Dedifferentiated amniotic fluid mesenchymal stem cell (primary cell): ENCODE results near the gene SLC2A13.

Experiments
- DNase-seq: peaks from one replicate; pipeline ENCODE4 v3.0.0-alpha.2; 2016; ENCODE audit errors: extremely low spot score

Gene SLC2A13

DNA sequence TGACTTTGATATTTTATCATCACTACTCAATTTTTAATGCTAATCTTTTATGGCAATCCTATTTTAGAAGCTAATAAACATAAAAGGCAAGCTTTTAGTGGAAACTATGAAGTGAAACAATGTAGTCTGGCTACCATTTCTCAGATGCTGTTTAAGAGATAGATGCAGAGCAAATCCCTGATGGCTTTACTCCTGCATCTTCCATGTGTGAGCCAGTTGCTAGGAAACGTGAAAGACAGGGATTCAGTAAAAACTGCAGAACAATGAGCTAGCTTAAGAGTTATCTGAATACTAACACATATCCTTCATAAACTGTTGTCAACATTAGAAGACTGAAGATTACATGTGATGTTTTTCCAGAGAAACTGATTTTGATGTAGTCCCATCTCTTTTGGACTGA is 112.6 kb downstream of the SLC2A13 start:
- no peak for DNase-seq

DNA sequence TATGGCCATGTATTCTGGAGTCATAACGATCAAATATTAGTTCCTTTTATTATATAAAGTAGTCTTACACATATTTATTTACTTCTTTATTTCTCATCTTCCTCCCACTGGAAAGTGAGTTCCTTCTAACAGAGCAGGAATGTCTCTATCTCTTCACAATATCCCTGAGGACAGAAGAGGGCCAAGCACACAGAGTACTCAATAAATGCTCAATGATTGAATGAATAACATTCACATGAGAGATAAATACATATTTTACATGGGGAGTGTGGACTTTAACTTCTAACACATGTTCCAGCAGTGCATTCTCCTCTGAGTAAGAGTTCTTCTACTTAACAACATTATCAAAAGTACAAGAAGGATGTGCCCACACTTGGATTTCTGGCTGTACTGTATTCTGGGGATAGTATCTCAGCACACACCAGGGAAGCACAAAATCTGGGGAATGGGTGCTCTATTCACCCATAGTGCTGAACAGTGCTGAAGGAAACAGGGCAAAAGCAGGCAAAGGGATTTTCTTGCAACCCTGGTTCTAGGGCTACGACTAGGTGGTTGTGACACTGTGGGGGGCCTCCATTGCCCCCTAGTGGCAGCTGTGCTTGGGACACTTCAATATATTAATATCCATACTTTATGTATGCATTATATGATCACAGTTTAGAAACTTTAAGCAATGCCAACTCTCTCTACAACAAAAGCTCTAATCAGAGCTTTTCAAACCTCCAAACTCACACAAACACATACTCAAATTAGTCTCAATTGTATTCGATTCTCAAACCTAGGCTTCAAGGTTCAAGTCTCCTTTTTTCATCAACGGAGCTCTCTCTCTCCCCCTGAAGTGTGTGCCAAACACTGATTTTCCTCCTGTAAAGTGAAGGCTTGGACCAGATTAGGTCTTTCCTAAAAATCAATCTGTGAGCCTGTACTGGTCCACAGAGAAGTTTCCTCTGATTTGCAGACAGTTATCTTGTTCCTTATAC is 115.5 kb downstream of the SLC2A13 start:
- DNase-seq = no peak

DNA sequence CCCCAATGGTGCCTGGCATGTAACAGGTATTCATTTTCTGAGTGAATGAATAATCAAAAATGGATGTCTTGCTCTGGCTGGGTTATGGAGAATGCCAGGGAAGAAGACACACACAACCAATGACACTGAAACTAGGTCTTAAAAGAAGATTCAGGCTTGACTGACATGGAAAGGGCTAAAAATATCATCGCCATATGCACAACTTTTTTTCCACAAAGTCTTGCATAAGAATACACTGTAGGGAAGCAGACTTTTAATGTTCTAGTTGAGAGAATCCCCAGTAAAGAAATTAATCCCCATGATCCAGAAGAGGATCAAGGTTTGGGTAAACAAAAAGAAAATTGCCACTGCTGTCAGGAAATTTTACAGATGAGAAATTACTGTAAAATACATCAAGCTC is 116.4 kb downstream of the SLC2A13 start:
- no peak for DNase-seq

DNA sequence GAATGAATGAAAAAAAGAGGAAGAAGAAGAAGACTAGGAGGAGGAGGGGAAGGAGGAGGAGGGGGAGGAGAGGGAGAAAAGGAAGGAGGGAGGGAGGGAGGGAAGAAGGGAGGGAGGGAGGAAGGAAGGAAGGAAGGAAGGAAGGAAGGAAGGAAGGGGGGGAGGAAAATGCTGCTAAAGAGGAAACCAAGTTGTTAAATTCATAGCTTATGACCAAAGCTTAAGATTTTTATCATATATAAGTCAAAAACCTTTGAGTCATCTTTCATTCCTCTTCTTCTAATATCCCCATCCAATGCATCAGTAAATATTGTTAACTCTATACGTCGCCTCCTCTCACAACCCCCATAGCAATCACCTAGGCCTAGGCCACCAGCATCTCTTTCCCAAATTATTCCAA is 117.3 kb downstream of the SLC2A13 start:
- no peak for DNase-seq

DNA sequence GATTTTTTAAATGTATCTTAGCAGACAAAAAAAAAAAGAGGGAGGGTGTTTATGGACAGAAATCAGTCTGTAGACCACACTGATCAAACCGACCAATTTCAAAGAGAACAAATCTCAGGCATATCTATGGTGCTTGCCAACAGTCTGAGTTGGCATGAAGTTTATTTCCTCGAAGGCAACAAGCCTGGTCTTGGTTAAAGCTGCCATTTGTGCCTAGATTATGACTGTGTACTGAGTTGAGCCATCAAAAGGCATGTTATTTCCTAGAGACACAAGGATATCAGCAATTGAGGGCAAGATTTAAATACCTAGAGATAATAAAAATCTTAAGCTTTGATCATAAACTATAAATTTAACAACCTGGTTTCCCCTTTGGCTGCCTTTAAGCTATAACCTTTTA is 119.2 kb downstream of the SLC2A13 start:
- DNase-seq = no peak

DNA sequence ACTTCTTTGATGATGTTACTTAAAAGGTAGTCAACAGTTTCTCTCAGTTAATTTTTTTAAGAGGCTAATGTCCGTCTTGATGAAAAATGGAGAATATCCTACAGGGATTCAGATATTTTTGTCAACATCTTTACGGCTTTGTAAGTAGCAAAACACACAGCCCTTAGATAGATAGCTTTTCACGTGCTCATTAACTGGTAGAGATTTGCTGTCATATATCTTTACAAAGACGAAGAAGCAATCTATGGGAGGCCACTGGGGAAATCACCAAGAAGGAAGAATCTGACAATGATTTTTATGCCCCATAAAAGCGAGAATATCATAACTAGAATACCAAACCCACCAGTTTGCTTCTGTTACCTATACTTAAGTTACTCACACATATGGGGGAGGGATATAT is 121.2 kb downstream of the SLC2A13 start:
- no peak for DNase-seq

DNA sequence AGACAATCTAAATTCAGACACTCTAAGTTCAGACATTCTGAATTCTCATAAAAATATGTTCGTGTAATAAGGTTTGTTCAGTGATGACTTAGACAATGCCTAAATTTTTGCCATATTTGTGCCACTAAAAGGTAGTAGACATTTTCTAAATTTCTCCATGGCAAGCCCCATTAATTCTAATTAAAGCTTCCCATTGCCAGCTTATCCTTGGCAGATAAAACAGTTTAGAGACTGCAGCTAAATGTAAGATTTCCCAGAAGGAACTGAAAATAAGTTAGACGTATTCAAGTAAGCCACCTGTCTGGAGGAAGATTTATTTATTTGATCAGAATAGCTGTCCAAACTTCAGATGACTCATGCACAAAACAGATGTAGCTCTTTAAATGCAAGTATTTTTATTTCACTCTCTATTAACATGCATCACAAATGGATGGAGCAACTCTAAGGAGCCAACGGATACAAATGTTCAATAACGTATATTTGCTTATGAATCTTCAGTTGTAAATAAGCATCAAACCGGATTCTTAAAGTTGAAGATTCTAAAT is 130.4 kb downstream of the SLC2A13 start:
- DNase-seq = no peak

DNA sequence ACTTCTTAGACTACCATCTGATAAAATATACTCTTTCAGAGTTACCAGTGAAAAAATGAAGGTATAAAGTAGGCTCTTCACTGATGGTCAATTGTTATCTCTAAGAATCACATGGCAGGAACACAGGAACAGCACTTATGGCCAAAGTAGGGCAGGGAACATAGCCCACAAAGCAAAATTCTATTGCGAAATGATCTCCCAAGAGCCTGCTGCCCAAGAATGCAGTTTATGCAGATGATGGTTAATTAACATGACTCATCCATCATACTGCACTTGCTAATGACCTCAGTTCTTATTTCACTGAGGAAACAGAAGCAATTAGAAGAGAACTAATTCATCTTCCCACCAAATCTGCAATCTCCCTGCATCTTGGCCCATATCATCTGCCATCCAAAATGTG is 133.8 kb downstream of the SLC2A13 start:
- no peak for DNase-seq

DNA sequence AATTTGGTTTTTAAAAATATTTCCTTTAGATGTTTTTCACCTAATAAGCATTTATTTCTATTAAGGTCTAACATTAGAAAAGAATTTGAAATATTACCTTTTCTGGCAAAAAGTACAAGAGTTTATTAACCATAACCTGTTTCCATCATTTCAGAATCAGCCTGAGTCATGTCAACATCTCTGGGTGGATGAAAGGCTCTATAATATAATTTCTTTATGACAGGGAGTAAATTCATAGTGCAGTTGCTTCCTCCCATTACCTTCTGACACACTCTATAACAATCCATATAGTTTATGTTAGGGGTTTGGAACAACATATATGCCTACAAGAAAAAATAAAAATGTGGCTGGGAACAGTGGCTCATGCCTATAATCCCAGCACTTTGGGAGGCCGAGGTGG is 134.5 kb downstream of the SLC2A13 start:
- DNase-seq = no peak

DNA sequence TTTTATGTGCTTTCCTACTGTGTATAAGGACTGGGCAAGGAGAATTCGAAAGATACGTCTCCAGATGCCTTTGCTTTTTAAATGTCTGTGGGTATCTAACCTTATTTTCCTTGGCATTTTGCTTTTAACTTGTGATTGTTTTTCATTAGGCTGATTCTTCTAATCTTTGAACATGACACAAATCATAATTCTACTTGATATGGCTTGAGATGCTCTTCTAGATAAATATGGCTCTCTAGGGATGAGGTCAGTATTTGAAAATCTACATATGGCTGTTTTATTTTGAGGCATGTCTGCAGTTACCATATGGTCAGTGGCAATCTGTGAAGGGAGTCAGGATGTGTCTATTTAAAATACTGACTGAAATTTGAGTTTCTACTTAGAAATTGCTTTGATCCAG is 139.2 kb downstream of the SLC2A13 start:
- DNase-seq = no peak

DNA sequence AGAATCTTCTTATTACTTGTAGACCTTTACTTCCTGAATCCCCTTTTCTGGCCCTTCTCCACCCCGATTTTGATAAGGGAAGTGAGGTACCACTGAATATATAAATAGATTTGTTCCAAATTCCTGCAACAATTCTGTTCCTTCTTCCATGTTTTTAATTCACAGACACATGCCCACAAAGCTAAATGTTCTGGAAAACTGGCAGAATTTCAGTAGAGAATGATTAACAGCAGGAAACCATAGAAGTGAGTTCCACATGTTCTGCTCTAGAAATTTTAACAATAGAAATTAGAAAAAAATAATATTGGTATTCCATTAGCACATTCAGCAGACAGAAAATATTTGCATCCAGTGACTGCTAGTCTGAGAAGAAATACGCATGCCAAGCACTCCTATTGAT is 139.6 kb downstream of the SLC2A13 start:
- DNase-seq = no peak

DNA sequence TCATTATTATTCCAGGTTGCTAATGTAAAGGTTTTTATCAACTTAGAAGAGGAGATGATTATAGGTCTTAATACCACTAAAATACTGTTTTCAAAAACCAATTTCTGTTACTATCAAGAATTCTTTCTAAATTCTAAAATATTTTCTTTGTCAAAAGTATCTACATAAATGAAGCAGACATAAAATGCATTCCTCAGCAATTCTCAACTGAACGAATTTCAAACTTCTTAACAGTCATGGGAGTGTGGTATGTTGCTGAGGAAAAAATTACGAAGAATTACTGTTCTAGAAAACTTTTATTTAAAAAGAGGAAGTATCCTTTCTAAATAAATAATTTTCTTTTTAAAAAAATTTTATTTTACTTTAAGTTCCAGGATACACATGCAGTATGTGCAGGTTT is 146.4 kb downstream of the SLC2A13 start:
- no peak for DNase-seq

DNA sequence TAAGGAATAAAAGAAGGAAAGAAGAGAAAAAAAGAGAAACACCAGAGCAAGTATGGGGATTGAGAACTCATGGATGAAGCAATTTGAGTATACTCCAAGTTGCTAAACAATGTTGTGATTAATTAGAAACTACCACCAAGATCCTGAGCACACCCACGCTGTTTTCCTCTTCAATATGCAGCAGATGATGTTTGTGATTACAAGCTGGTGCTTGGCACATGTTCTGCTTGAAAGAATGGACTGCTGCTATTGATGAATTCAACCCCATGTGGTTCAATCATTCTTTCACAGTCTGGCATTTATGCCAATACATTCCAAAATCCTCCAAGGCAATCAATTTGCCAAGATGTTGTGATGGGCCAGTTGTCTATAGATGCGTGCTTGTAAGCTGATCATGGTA is 146.8 kb downstream of the SLC2A13 start:
- no peak for DNase-seq

DNA sequence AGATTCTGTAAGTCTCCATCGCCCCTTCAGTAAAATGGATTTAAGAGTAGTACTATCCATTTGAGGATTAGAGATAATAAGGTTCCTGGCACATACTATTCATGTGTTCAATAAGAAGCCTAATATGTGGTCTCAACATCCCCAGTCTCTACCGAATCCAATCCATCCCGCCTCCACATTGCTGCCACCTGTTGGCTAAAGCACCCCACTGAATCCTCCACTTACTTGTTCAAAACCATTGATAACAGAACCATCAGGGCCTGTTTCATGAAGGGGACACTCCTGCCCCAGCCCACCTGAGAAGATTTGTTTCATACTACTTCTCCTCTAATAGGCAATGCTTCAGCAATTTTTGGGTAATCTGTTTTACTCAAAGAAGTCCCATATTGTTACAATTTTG is 147.5 kb downstream of the SLC2A13 start:
- DNase-seq = no peak

DNA sequence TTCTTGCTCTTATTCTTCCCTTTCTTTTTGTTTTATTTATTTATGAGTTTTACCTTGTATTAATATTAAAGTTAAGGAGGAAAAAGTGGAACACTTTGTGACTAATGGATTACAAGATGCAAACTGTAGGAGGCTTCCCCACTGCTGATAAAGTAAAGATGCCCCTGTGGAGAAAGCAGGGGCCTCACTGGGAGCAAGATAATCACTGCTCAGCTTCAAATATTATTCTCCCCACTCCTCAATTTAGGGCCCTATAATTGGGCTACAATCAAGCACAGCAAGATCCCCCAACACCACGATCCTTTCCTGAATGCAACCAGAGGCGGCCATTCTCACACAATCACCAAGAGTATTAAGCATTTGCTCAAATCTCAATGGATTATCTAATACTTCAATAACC is 149.2 kb downstream of the SLC2A13 start:
- no peak for DNase-seq

DNA sequence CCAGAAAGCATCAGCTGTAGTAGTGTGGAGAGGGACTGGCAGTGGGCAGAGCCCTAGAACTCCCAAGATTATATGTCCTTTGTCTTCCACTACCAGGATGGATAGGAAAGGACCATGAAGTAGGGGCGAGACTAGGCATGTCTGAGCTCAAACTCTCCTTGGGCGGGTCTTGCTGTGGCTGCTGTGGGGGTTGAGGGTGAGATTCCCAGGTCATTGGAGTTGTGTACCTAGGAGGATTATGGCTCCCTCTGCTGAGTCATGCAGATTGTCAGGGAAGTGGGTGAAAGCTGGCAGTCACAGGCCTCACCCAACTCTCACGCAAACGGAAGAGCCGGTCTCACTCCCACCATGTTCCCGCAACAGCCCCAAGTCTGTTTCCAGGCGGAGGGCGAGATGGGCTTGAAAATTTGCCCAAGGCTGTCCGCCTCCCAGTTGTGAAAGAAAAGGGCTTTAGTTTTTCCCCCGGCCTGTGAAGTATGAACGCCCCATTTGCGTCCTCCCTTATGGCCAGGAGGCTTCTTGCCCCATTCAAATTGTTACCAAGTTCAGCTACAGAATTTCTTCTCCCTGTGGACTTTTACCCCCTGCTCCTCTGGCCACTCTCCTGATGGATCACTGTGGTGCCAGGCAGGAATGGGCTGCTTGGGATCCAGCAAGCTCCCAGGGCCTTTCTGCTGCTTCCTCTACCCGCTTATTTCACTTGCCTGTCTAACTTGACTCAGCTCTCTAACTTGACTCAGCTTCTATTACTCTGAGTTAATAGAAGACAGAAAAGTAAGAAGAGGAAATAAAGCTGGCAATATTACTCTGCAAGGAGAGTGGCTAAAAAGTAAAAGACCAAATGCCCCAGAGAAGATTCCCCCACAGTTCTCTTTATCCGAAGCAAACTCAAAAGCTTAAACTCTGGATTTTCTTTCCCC is 159.3 kb downstream of the SLC2A13 start:
- DNase-seq = no peak

DNA sequence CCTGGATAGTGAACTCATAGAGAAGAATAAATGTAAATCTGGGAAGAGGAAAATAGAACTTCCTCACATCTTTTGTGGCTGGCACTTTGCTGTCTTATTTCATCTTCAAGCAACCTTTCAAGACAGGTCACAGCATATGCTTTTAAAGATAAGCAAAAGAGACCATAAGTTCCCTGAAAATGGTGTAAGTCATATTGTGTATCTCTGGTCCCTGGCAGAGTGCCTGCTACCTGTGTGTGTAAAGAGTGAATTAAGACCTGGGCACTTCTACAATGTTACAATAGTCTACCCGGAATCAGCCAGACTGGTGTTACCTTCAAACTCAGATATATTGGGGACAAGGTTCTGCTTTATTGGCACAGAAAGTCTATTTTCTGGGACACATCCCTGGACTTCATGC is 168.8 kb downstream of the SLC2A13 start:
- no peak for DNase-seq

DNA sequence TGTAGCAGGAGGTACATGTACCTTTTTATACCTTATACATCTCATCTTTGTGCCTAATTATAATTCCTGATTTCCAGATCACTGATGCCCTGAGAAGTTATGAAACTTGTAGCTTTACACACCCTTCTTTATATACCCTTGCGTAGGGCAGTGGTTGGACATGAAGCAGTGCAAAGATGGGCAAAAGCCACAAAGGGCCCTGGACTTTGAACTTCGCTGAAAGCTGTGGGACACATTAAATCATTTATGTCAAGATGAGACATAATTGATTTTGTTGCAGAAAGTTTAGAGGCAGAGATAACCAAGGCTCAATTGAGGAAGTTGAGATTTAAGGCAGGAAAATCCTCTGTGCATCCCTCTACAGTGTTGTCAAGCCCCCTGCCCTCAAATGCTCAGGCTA is 170.0 kb downstream of the SLC2A13 start:
- no peak for DNase-seq

DNA sequence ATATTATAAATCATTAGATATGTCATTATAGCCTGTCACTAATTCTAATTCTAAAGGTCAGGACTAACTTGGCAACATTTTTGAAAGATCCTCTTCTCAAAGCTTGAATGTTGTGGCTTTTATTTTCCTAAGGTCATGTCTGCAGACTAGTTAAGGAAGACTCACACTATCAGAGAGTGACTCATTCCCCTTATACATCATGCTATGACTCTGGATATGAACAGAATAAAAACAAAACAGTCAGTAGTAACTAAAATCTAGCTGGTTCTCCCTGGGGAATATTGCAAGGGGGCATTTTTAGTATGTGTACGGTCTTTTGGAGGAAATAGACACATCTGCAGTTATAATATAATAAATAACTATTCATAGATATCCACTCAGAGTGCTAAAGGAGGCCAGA is 170.6 kb downstream of the SLC2A13 start:
- no peak for DNase-seq

DNA sequence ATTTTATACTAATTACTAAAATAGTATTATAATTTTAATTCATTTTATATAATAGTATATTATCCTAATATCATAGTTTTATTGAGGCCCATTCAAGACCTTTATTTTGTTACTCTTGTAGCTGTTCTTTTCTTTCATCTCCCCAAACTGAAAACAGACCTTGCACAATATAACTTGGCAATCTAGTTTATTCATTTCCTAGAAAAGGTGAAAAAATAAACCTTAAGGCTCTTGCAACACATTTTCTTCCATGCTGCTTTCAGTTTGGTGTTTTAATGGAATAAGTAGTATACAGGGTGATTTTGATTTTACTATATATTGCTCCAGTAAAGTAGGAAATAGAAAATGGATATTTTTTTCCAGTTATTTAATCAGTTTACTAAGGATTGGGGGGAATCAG is 174.0 kb downstream of the SLC2A13 start:
- no peak for DNase-seq

DNA sequence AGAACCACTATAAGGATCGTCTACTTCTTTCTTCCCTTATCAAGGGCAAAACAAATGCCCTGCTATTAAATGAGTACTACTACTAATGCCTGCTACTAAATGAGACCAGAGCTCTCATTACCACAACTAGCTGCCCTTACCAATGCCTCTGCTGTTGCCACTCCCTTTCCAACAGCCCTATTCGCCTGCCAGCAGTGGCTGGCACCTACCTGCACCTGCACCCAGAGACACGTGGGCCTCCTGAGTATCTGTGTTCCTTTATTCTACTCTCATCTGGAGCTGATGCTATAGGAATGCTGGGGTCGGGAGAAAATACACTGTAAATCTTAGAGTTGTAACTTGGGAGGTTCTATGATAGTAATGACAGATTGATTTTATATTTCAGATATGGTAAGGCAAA is 174.7 kb downstream of the SLC2A13 start:
- no peak for DNase-seq

DNA sequence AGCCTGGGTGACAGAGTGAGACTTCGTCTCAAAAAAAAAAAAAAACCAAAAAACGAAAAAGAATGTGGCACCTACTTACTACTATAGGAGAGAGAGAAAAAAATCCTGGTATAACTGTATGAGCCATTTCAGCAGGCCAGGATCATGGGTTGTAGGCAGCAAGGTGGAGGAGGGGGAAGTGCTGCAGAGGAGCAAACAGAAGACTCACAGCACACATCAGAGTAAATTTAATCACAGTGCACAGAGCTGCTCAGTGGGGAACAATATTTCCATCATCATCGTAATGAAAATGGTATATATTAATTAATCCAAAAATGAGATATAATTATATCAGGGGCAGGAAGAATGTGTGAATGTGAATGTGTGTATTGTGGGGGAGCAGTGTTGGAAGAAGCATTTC is 175.8 kb downstream of the SLC2A13 start:
- DNase-seq = no peak
